SK-N-SH treated with all-trans-retinoic acid at 6 μM for 48 hours (cell line): ENCODE data around the gene IL12B.

ENCODE experiments used
- ATAC-seq: fragments of 200-7000 bp; cut with Tn5 transposase; 3 replicates; pipeline ENCODE4 v1.9.1; 2020; ENCODE audit warnings: mild to moderate bottlenecking, moderate library complexity
- ARNTL ChIP-seq: fragments of 450-650 bp; formaldehyde crosslinking; IDR thresholded peaks from 2 replicates; pipeline ENCODE4 v1.5.0; 2020; ENCODE audit warnings: low read depth, mild to moderate bottlenecking, moderate library complexity, borderline replicate concordance
- BACH2 ChIP-seq: fragments of 250-450 bp; sonication (Bioruptor Pico); IDR thresholded peaks from 2 replicates; pipeline ENCODE4 v1.9.0; 2021; ENCODE audit warnings: mild to moderate bottlenecking, borderline replicate concordance
- GLIS3 ChIP-seq: fragments of 250-450 bp; sonication (Bioruptor Pico); IDR thresholded peaks from 2 replicates; pipeline ENCODE4 v1.5.0; 2020; ENCODE audit warnings: mild to moderate bottlenecking, moderate library complexity
- ISL1 ChIP-seq: fragments of 250-450 bp; sonication (Bioruptor Pico); IDR thresholded peaks from 2 replicates; pipeline ENCODE4 v2.1.2; 2022; ENCODE audit warnings: mild to moderate bottlenecking, moderate library complexity
- OSR1 ChIP-seq: fragments of 250-450 bp; sonication (Bioruptor Pico); IDR thresholded peaks from 2 replicates; pipeline ENCODE4 v1.8.0; 2022; ENCODE audit warnings: moderate library complexity, mild to moderate bottlenecking, inconsistent platforms
- PPARA ChIP-seq: fragments of 250-450 bp; sonication (Bioruptor Pico); IDR thresholded peaks from 2 replicates; pipeline ENCODE4 v1.5.0; 2020; ENCODE audit warnings: mild to moderate bottlenecking, borderline replicate concordance
- RARB ChIP-seq: fragments of 250-450 bp; sonication (Bioruptor Pico); IDR thresholded peaks from 2 replicates; pipeline ENCODE4 v1.8.0; 2021; ENCODE audit warnings: mild to moderate bottlenecking, moderate library complexity
- SNAI2 ChIP-seq: fragments of 250-450 bp; sonication (Bioruptor Pico); IDR thresholded peaks from 2 replicates; pipeline ENCODE4 v1.5.0; 2020; ENCODE audit warnings: mild to moderate bottlenecking, moderate library complexity
- TCF4 ChIP-seq: fragments of 250-450 bp; sonication (Bioruptor Pico); IDR thresholded peaks from 2 replicates; pipeline ENCODE4 v1.8.0; 2021; ENCODE audit warnings: mild to moderate bottlenecking, moderate library complexity, borderline replicate concordance
- TOX ChIP-seq: fragments of 250-450 bp; sonication (Bioruptor Pico); IDR thresholded peaks from 2 replicates; pipeline ENCODE4 v1.8.0; 2021; ENCODE audit warnings: mild to moderate bottlenecking, moderate library complexity, borderline replicate concordance
- ZC3H10 ChIP-seq: fragments of 250-450 bp; sonication (Bioruptor Pico); IDR thresholded peaks from 2 replicates; pipeline ENCODE4 v1.5.1; 2021; ENCODE audit warnings: mild to moderate bottlenecking, moderate library complexity
- ZFP3 ChIP-seq: fragments of 250-450 bp; sonication (Bioruptor Pico); IDR thresholded peaks from 2 replicates; pipeline ENCODE4 v1.5.0; 2020; ENCODE audit warnings: mild to moderate bottlenecking, moderate library complexity
- ZFP30 ChIP-seq: fragments of 450-650 bp; formaldehyde crosslinking; IDR thresholded peaks from 2 replicates; pipeline ENCODE4 v1.5.0; 2022; ENCODE audit warnings: mild to moderate bottlenecking, moderate library complexity
- ZNF565 ChIP-seq: fragments of 450-650 bp; formaldehyde crosslinking; conservative IDR thresholded peaks from 2 replicates; pipeline ENCODE4 v1.5.0; 2020; ENCODE audit warnings: low read depth, mild to moderate bottlenecking, moderate library complexity
- ZNF70 ChIP-seq: fragments of 450-650 bp; formaldehyde crosslinking; IDR thresholded peaks from 2 replicates; pipeline ENCODE4 v1.5.0; 2020; ENCODE audit warnings: mild to moderate bottlenecking, moderate library complexity
- ZNF8 ChIP-seq: fragments of 450-650 bp; formaldehyde crosslinking; IDR thresholded peaks from 2 replicates; pipeline ENCODE4 v1.5.0; 2020; ENCODE audit warnings: mild to moderate bottlenecking, moderate library complexity
- TF ChIP-seq, protein P1 (sequence below): fragments of 250-450 bp; sonication (Bioruptor Pico); IDR thresholded peaks from 2 replicates; pipeline ENCODE4 v1.8.0; 2020; ENCODE audit warnings: mild to moderate bottlenecking, moderate library complexity, borderline replicate concordance
- TF ChIP-seq, protein P2 (sequence below): fragments of 250-450 bp; sonication (Bioruptor Pico); IDR thresholded peaks from 2 replicates; pipeline ENCODE4 v1.5.0; 2020; ENCODE audit warnings: mild to moderate bottlenecking, moderate library complexity
- TF ChIP-seq, protein P3 (sequence below): fragments of 250-450 bp; sonication (Bioruptor Pico); IDR thresholded peaks from 2 replicates; pipeline ENCODE4 v1.5.1; 2021; ENCODE audit warnings: mild to moderate bottlenecking, moderate library complexity
- TF ChIP-seq, protein P4 (sequence below): fragments of 250-450 bp; sonication (Bioruptor Pico); IDR thresholded peaks from 2 replicates; pipeline ENCODE4 v1.8.0; 2021; ENCODE audit warnings: low read depth, mild to moderate bottlenecking, moderate library complexity, borderline replicate concordance
- TF ChIP-seq, protein P5 (sequence below): fragments of 250-450 bp; sonication (Bioruptor Pico); IDR thresholded peaks from 2 replicates; pipeline ENCODE4 v1.5.1; 2020; ENCODE audit warnings: low read depth, mild to moderate bottlenecking, moderate library complexity

IL12B gene

DNA sequence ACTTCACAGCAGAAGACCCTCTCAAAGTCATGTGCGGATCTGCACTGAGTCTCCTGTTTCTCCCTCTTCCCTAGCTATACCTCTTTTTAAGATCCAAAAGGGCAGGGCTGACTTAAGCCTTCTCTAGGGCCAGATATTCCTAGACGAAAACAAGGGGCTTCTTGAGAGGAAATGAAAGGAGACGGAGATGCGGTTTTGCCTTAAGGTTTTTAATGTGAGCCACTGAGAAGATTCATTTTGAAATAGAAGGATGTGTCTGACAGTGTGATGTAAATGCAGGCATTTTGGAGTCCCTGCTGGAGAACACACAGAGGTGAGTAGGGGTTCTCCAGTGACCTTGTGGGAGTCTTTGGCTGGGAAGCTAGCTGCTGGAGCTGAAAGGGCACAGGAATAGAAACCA lies 15.6 kb upstream of the IL12B start (continued):
- TF ChIP-seq, protein P1, sequence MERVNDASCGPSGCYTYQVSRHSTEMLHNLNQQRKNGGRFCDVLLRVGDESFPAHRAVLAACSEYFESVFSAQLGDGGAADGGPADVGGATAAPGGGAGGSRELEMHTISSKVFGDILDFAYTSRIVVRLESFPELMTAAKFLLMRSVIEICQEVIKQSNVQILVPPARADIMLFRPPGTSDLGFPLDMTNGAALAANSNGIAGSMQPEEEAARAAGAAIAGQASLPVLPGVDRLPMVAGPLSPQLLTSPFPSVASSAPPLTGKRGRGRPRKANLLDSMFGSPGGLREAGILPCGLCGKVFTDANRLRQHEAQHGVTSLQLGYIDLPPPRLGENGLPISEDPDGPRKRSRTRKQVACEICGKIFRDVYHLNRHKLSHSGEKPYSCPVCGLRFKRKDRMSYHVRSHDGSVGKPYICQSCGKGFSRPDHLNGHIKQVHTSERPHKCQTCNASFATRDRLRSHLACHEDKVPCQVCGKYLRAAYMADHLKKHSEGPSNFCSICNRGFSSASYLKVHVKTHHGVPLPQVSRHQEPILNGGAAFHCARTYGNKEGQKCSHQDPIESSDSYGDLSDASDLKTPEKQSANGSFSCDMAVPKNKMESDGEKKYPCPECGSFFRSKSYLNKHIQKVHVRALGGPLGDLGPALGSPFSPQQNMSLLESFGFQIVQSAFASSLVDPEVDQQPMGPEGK, result no peak

DNA sequence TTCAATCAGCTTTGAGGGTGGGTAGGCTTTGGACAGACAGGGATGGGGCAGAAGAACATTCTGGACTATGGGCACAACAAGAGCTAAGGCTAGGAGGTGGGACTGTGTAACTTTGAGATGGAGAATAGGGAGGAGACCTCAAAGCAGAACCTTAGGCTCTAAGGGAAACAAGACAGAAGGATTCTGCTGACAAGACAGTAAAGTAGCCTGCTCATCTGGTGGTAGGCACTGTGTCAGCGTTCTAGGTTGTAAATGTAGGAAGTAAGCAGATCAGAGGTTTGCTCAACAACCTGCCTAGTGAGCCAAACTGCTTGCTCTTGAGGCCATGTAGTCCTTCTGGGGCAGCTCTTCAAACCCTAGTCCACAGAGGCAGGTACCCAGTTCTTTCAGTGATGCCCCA lies 15.0 kb upstream of the IL12B start:
- no peak for ATAC-seq
- TF ChIP-seq ARNTL (CRISPR knock-in tag), result no peak
- TF ChIP-seq ZFP30 (CRISPR knock-in tag), result no peak
- no peak for TF ChIP-seq PPARA (CRISPR knock-in tag)
- TF ChIP-seq TOX, result no peak
- TF ChIP-seq ZC3H10 (CRISPR knock-in tag), result no peak
- TF ChIP-seq OSR1 (CRISPR knock-in tag), result no peak
- no peak for TF ChIP-seq ZNF8 (CRISPR knock-in tag)
- no peak for TF ChIP-seq ISL1
- TF ChIP-seq, protein P2, sequence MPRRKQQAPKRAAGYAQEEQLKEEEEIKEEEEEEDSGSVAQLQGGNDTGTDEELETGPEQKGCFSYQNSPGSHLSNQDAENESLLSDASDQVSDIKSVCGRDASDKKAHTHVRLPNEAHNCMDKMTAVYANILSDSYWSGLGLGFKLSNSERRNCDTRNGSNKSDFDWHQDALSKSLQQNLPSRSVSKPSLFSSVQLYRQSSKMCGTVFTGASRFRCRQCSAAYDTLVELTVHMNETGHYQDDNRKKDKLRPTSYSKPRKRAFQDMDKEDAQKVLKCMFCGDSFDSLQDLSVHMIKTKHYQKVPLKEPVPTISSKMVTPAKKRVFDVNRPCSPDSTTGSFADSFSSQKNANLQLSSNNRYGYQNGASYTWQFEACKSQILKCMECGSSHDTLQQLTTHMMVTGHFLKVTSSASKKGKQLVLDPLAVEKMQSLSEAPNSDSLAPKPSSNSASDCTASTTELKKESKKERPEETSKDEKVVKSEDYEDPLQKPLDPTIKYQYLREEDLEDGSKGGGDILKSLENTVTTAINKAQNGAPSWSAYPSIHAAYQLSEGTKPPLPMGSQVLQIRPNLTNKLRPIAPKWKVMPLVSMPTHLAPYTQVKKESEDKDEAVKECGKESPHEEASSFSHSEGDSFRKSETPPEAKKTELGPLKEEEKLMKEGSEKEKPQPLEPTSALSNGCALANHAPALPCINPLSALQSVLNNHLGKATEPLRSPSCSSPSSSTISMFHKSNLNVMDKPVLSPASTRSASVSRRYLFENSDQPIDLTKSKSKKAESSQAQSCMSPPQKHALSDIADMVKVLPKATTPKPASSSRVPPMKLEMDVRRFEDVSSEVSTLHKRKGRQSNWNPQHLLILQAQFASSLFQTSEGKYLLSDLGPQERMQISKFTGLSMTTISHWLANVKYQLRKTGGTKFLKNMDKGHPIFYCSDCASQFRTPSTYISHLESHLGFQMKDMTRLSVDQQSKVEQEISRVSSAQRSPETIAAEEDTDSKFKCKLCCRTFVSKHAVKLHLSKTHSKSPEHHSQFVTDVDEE (CRISPR knock-in tag), result no peak
- TF ChIP-seq, protein P3, sequence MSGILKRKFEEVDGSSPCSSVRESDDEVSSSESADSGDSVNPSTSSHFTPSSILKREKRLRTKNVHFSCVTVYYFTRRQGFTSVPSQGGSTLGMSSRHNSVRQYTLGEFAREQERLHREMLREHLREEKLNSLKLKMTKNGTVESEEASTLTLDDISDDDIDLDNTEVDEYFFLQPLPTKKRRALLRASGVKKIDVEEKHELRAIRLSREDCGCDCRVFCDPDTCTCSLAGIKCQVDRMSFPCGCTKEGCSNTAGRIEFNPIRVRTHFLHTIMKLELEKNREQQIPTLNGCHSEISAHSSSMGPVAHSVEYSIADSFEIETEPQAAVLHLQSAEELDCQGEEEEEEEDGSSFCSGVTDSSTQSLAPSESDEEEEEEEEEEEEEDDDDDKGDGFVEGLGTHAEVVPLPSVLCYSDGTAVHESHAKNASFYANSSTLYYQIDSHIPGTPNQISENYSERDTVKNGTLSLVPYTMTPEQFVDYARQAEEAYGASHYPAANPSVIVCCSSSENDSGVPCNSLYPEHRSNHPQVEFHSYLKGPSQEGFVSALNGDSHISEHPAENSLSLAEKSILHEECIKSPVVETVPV (CRISPR knock-in tag), result no peak
- TF ChIP-seq, protein P4, sequence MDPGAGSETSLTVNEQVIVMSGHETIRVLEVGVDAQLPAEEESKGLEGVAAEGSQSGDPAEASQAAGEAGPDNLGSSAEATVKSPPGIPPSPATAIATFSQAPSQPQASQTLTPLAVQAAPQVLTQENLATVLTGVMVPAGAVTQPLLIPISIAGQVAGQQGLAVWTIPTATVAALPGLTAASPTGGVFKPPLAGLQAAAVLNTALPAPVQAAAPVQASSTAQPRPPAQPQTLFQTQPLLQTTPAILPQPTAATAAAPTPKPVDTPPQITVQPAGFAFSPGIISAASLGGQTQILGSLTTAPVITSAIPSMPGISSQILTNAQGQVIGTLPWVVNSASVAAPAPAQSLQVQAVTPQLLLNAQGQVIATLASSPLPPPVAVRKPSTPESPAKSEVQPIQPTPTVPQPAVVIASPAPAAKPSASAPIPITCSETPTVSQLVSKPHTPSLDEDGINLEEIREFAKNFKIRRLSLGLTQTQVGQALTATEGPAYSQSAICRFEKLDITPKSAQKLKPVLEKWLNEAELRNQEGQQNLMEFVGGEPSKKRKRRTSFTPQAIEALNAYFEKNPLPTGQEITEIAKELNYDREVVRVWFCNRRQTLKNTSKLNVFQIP, result no peak
- no peak for TF ChIP-seq RARB (CRISPR knock-in tag)

DNA sequence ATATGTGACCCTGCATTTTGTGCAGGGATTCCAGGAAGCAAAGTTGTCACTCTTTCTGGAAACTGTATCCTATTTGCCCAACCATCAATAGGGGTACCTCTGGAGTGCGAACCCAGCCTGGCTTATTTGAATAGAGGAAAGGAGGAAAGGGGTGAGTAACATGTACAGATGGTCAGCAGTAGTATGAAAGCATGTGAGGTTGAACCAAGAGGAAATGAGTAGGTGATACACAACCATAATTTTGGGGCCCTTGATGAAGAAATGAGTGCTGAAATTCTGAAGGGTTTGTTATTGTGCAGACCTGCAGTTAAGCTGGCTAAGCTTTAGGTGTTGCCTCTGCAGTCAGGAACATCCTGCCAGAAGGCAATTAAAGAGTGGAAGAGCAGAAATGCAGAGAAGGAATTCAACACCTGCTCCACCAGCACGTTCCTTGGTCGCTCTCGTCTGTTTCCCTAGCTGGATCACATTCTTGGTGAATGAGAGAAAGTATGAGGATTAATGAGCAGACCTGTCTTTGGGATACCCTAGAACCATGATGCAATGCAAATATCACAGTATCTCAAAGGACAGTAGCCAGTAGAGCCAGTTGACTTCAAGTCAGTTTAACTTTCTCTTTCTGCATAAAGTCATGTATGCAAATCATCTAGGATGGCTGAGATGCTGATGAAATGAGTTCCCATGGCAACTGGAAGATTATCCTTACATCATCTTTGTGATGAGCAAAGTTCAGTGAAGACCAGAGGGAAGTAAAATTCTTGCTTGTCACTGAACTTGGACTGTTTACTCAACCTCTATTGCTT lies 13.2 kb upstream of the IL12B start:
- ATAC-seq, result no peak
- TF ChIP-seq RARB (CRISPR knock-in tag) (no peak), ZNF565 (no peak), TCF4 (CRISPR knock-in tag) (no peak), TOX (no peak), SNAI2 (CRISPR knock-in tag) (no peak), ZNF8 (CRISPR knock-in tag) (no peak), ARNTL (CRISPR knock-in tag) (no peak), ZNF70 (CRISPR knock-in tag) (no peak), BACH2 (CRISPR knock-in tag) (no peak), PPARA (CRISPR knock-in tag) (no peak), GLIS3 (CRISPR knock-in tag) (no peak), ISL1 (no peak), ZFP30 (CRISPR knock-in tag) (no peak), ZFP3 (CRISPR knock-in tag) (no peak), ZC3H10 (CRISPR knock-in tag) (no peak)
- TF ChIP-seq, protein P4, result no peak
- TF ChIP-seq, protein P5, sequence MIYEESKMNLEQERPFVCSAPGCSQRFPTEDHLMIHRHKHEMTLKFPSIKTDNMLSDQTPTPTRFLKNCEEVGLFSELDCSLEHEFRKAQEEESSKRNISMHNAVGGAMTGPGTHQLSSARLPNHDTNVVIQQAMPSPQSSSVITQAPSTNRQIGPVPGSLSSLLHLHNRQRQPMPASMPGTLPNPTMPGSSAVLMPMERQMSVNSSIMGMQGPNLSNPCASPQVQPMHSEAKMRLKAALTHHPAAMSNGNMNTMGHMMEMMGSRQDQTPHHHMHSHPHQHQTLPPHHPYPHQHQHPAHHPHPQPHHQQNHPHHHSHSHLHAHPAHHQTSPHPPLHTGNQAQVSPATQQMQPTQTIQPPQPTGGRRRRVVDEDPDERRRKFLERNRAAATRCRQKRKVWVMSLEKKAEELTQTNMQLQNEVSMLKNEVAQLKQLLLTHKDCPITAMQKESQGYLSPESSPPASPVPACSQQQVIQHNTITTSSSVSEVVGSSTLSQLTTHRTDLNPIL (CRISPR knock-in tag), result no peak
- TF ChIP-seq, protein P1, result no peak
